MM.1S (cell line): Measurements from ENCODE around the gene MMRN2.
"Not testable (repeated sequence)": the region's sequence is repeated elsewhere in the genome, so short reads cannot be mapped to it uniquely, and the experiment has no call there.

Source experiments
- DNase-seq: peaks from one replicate; pipeline ENCODE4 v3.0.0-alpha.2; 2015
- H2AFZ ChIP-seq: fragments of 300-600 bp; sonication (generic); 2 replicates; pipeline ENCODE4 v1.6.0; 2016; ENCODE audit warnings: antibody characterized with exemption, low read length
- H3F3A ChIP-seq: fragments of 300-600 bp; sonication (generic); 2 replicates; pipeline ENCODE4 v1.6.1; 2016; ENCODE audit warnings: mild to moderate bottlenecking, antibody characterized with exemption, low read length, moderate library complexity, mixed read lengths; ENCODE audit not compliant: insufficient read depth
- H3K27ac ChIP-seq: fragments of 300-600 bp; sonication (generic); 2 replicates; pipeline ENCODE4 v1.5.1; 2016; ENCODE audit warnings: mild to moderate bottlenecking, low read length
- H3K27me3 ChIP-seq: fragments of 300-600 bp; sonication (generic); replicated peaks from 2 replicates; pipeline ENCODE4 v1.6.0; 2016; ENCODE audit warnings: low read length; ENCODE audit not compliant: insufficient read depth
- H3K36me3 ChIP-seq: fragments of 300-600 bp; sonication (generic); replicated peaks from 2 replicates; pipeline ENCODE4 v1.6.1; 2016; ENCODE audit warnings: mild to moderate bottlenecking, low read length, mixed read lengths; ENCODE audit not compliant: insufficient read depth
- H3K4me1 ChIP-seq: fragments of 300-600 bp; sonication (generic); 2 replicates; pipeline ENCODE4 v1.6.1; 2016; ENCODE audit warnings: low read length, mixed read lengths
- H3K4me2 ChIP-seq: fragments of 300-600 bp; sonication (generic); 2 replicates; pipeline ENCODE4 v1.6.0; 2016; ENCODE audit warnings: low read depth, low read length
- H3K4me3 ChIP-seq: fragments of 300-600 bp; sonication (generic); 2 replicates; pipeline ENCODE4 v1.5.1; 2016; ENCODE audit warnings: low read length, mixed read lengths
- H3K79me2 ChIP-seq: fragments of 300-600 bp; sonication (generic); 2 replicates; pipeline ENCODE4 v1.6.1; 2016; ENCODE audit warnings: mixed run types, low read length, mixed read lengths
- H3K9ac ChIP-seq: fragments of 300-600 bp; sonication (generic); 2 replicates; pipeline ENCODE4 v1.6.1; 2016; ENCODE audit warnings: low read length, mixed read lengths
- H3K9me2 ChIP-seq: fragments of 300-600 bp; sonication (generic); replicated peaks from 2 replicates; pipeline ENCODE4 v1.6.1; 2016; ENCODE audit warnings: mild to moderate bottlenecking, low read length, mixed read lengths; ENCODE audit not compliant: insufficient read depth
- H3K9me3 ChIP-seq: fragments of 300-600 bp; sonication (generic); replicated peaks from 2 replicates; pipeline ENCODE4 v1.6.1; 2016; ENCODE audit warnings: mild to moderate bottlenecking, low read length, mixed read lengths; ENCODE audit not compliant: insufficient read depth
- H4K20me1 ChIP-seq: fragments of 300-600 bp; sonication (generic); 2 replicates; pipeline ENCODE4 v1.6.1; 2016; ENCODE audit warnings: mild to moderate bottlenecking, low read length, moderate library complexity, mixed read lengths; ENCODE audit not compliant: insufficient read depth
- CTCF ChIP-seq: fragments of 300-600 bp; sonication (generic); IDR thresholded peaks from 2 replicates; pipeline ENCODE4 v1.5.1; 2016; ENCODE audit warnings: antibody characterized with exemption, low read length, mixed read lengths
- EZH2 ChIP-seq: fragments of 300-600 bp; sonication (generic); optimal IDR thresholded peaks from 2 replicates; pipeline ENCODE3; 2017; ENCODE audit warnings: low read depth, mild to moderate bottlenecking, antibody characterized with exemption, low read length, mixed read lengths
- EZH2phosphoT487 ChIP-seq: fragments of 300-600 bp; sonication (generic); IDR thresholded peaks from 2 replicates; pipeline ENCODE4 v1.6.1; 2018; ENCODE audit warnings: antibody characterized with exemption, low read length

The MMRN2 gene

GRCh38 chr10:86957471-86958115, at the start of gene MMRN2:
Gene MMRN2 (minus strand): TSS chr10:86957615. CDS start chr10:86957541, 74 bp downstream.
- no peak within 1 kb of the TSS for H3K9ac ChIP-seq
- TF ChIP-seq CTCF (no peak), EZH2 (no peak), EZH2phosphoT487 (no peak)

DNA sequence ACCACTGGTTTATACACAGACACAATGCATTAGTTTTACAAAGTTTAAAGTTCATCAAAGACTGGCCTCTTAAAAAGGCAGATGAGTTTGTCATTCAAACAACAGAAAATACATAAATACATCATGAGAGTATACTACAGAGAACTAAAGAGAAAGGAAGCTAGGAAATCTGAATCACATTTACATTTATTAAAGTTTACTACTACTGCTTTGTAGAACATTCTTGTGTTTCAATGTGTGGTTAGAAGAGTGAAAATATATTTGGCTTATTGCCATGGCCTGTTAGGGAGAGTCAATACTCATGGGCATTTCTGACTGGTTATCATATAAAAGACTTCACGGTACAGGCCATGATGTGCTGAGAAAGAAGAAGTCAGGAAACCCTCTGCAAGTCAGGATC, 49.7 kb upstream of the MMRN2 start:
- H4K20me1 ChIP-seq, DNase-seq, H3K27ac ChIP-seq: not testable (repeated sequence)

More at GRCh38 chr10:86957471-86958115, at the start of gene MMRN2:
- no peaks in the 10 kb centered on the region for H4K20me1 ChIP-seq
- H3F3A ChIP-seq = no peaks in the 10 kb centered on the region
- H3K27me3 ChIP-seq = no peaks in the 10 kb centered on the region
- no peaks in the 10 kb centered on the region for H3K9me2 ChIP-seq
- H3K4me1 ChIP-seq = 0 out of 2 replicates have a peak, but pooled peaks cover 3% of the 10 kb centered on the region
- no peak within 1 kb of the TSS for H3K27ac ChIP-seq
- no peaks in the 10 kb centered on the region for H3K36me3 ChIP-seq
- H2AFZ ChIP-seq = no peak within 1 kb of the TSS
- no peak within 1 kb of the TSS for H3K4me3 ChIP-seq
- no peaks in the 10 kb centered on the region for H3K79me2 ChIP-seq
- H3K9me3 ChIP-seq = no peaks in the 10 kb centered on the region
- no peak within 1 kb of the TSS for H3K4me2 ChIP-seq
- DNase-seq = no peak

DNA sequence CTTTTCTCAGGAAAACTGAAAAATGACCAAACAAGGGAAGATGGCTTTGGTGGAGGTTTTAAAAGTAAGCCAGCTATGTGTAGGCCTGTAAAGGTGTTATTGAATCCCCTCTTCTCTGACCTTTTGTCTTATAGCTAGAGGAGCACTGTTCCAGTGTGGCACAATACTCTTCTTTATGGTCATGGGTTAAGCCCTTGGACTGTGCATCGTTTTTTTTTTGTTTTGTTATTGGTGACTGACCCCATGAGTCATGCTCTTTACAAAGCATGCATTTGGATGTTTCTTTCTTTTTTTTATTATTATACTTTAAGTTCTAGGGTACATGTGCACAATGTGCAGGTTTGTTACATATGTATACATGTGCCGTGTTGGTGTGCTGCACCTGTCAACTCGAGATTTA, 43.1 kb upstream of the MMRN2 start:
- H3K9ac ChIP-seq = no peak overlapping the region
- H3K27me3 ChIP-seq = no peaks in the 10 kb centered on the region
- H3F3A ChIP-seq = no peaks in the 10 kb centered on the region
- no peaks in the 10 kb centered on the region for H3K9me3 ChIP-seq
- no peaks in the 10 kb centered on the region for H4K20me1 ChIP-seq
- no peak overlapping the region for H3K27ac ChIP-seq
- no peaks in the 10 kb centered on the region for H3K9me2 ChIP-seq
- H3K4me1 ChIP-seq = no peaks in the 10 kb centered on the region
- no peaks in the 10 kb centered on the region for H3K36me3 ChIP-seq
- no peak overlapping the region for H3K4me2 ChIP-seq
- no peak overlapping the region for H2AFZ ChIP-seq
- no peak overlapping the region for H3K4me3 ChIP-seq
- no peak for DNase-seq
- TF ChIP-seq EZH2 (no peak), CTCF (no peak), EZH2phosphoT487 (no peak)
- no peaks in the 10 kb centered on the region for H3K79me2 ChIP-seq

More for the DNA sequence above, 49.7 kb upstream of the MMRN2 start:
- not testable (repeated sequence) for H3K36me3 ChIP-seq, H3K4me2 ChIP-seq, H3K9me2 ChIP-seq, H3K4me3 ChIP-seq, H3K9me3 ChIP-seq, H3K4me1 ChIP-seq, H2AFZ ChIP-seq, H3K27me3 ChIP-seq, H3F3A ChIP-seq, H3K79me2 ChIP-seq, H3K9ac ChIP-seq

GRCh38 chr10:86999802-87000403, 42.5 kb upstream of the MMRN2 start:
- not testable (repeated sequence) for H3K27me3 ChIP-seq, H3K9me2 ChIP-seq, H3K9ac ChIP-seq, H3K9me3 ChIP-seq, H3K4me3 ChIP-seq, H3K4me1 ChIP-seq, H4K20me1 ChIP-seq, H3K4me2 ChIP-seq, H3K27ac ChIP-seq, H2AFZ ChIP-seq, DNase-seq, H3K36me3 ChIP-seq, H3K79me2 ChIP-seq, H3F3A ChIP-seq
